DMS114 treated with DMSO at 0.1 percent for 48 hours (cell line): ENCODE results near the gene ACBD4.

ENCODE experiments used
- DNase-seq: peaks from one replicate; lab custom pipeline; 2025; ENCODE audit not compliant: unreplicated experiment; lab: John Stamatoyannopoulos, UW

ACBD4 gene

GRCh38 chr17:45177563-45177962 lies 42.1 kb downstream of the ACBD4 start:
- no peak for DNase-seq

GRCh38 chr17:45184144-45184543 lies 48.7 kb downstream of the ACBD4 start:
- DNase-seq = no peak

DNA sequence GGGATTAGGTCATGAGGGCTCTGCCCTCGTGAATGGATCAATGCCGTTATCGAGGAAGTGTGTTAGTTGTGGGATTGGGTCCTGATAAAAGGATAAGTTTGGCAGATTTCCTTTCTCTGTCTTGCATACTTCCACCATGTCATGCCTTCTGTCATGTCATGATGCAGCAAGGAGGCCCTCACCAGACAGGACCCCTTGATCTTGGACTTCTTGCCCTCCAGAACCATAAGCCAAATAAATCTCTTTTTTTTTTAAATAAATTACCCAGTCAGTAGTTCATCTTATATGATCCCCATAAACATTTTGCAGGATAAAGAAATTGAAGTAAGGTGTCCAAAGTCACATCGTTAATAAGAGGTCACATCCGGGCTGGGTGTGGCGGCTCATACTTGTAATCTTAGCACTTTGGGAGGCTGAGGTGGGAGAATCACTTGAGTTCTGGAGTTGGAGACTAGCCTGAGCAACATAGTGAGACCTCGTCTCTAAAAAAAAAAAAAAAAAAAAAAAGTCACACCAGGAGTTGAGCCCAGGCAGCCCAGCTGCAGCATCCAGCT lies 51.4 kb downstream of the ACBD4 start:
- no peak for DNase-seq

- DNase-seq = no peak
Observed at GRCh38 chr17:45189009-45189408, 53.5 kb downstream of the ACBD4 start.

DNA sequence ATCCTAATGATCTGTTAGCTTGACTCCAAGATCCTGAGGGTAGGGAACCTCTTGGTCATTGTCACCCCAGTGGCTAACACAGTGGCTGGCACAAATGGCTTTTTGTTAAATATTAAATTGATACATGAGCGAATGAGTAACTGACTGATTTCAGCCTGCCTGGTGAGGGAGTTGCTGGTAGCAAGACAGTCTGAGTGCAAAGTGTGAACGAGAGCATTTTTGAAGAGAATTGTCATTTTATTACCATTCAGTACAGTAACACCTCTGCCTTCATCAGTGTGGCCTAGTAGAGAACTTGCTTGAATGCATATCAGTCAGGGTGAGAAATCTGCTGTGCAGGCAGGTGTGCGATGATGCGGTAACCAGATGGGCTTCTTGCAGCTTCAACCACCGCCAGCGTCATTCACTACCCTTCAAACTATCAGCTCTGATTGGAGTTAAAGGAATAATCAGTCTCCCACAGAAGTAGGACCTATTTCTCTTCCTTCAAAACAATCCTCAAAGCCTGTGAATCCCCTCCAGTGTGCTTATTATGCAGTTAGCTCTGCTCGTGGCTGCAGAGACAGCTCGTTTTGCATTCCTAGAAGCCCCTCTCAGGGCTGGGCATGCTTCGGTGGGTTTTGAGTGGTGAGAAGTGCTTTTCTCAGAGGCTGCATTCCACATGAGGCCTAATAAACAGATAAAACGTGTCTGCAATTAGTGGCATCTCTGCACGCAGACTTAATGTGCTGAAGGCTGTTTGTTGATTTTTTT lies 55.2 kb downstream of the ACBD4 start:
- DNase-seq = no peak
